Heart left ventricle (tissue), 16 donors: ENCODE data around the gene PCDH15. TPM values are rescaled to one million over a fixed set of nuclear protein-coding genes. Genes with fewer than 3 reads are reported as not detected.

Experiments used
- ATAC-seq, 4 donors: fragments of 200-7000 bp; cut with Tn5 transposase; one replicate each; pipeline ENCODE4 v1.9.1; 2020 to 2022; ENCODE audit warnings: moderate library complexity in 4 of 4, mild to moderate bottlenecking in 3 of 4, moderate number of reproducible peaks in 1 of 4
- DNase-seq, 5 donors: peaks; one replicate each; pipeline ENCODE4 v3.0.0-alpha.2; 2020
- H3K27ac ChIP-seq, 12 donors: fragments of 200-600 bp; sonication (generic) in 4 of 12; one replicate each; pipeline versions ENCODE4 v1.5.0 to v1.8.0; 2016 to 2022; ENCODE audit warnings: mild to moderate bottlenecking in 2 of 12
- H3K27me3 ChIP-seq, 9 donors: fragments of 200-600 bp; sonication (generic) in 2 of 9; one replicate each; pipeline versions ENCODE4 v1.5.1 to v1.8.0; 2016 to 2022; ENCODE audit warnings: mild to moderate bottlenecking in 3 of 9
- H3K36me3 ChIP-seq, 9 donors: fragments of 200-600 bp; sonication (generic) in 2 of 9; one replicate each; pipeline versions ENCODE4 v1.5.0 to v1.8.0; 2018 to 2022; ENCODE audit warnings: mild to moderate bottlenecking in 2 of 9
- H3K4me1 ChIP-seq, 12 donors: fragments of 200-600 bp; sonication (generic) in 4 of 12; one replicate each; pipeline versions ENCODE4 v1.5.0 to v1.8.0; 2016 to 2022; ENCODE audit warnings: mild to moderate bottlenecking in 3 of 12
- H3K4me3 ChIP-seq, 12 donors: fragments of 200-600 bp; sonication (generic) in 4 of 12; one replicate each; pipeline versions ENCODE4 v1.5.0 to v1.8.0; 2017 to 2022; ENCODE audit warnings: mild to moderate bottlenecking in 9 of 12, moderate library complexity in 4 of 12
- H3K9me3 ChIP-seq, 12 donors: fragments of 200-600 bp; sonication (generic) in 4 of 12; one replicate each; pipeline versions ENCODE4 v1.5.0 to v1.8.0; 2016 to 2022; ENCODE audit warnings: mild to moderate bottlenecking in 1 of 12
- POLR2A ChIP-seq, 2 donors: fragments of 450-650 bp; IDR thresholded peaks; one replicate each; pipeline ENCODE4 v1.6.1; 2017; ENCODE audit warnings: antibody characterized with exemption in 2 of 2, mild to moderate bottlenecking in 2 of 2, moderate library complexity in 2 of 2
- WGBS, 4 donors: extraction: QIAGEN DNeasy Blood & Tissue Kit in 2 of 4; methylation state at CpG; one replicate each; pipeline versions ENCODE4 v1.1.5 to v1.1.7; 2013 to 2018; 5-methylcytosine and 5-hydroxymethylcytosine counted together
- intact Hi-C, 10 donors: fragments of 100-400 bp; cut with DNase I; formaldehyde crosslinking; loops; one replicate each; pipeline versions ENCODE4 v1.11.1 to v1.14.2; 2022
- microRNA counts, 2 donors: library from miRNA; unstranded; fragments of <30 nt; microRNA quantifications; one replicate each; lab custom pipeline; 2016
- microRNA-seq, 4 donors: library from miRNA; unstranded; fragments of <30 nt; microRNA quantifications; one replicate each; pipeline versions ENCODE4 to v1.2.0, GENCODE V29; 2017 to 2020
- polyA plus RNA-seq, 2 donors: library from polyadenylated mRNA; stranded (reverse); fragments of 200-250 nt; gene quantifications; one replicate each; pipeline ENCODE4 v1.2.3, GENCODE V29; 2013
- total RNA-seq, 9 donors: library from RNA; depleted of rRNA in 2 of 9; stranded (reverse); fragments of >200 nt in 2 of 9; fragmentation: NEBNext Ultra II Directional in 3 of 9; extraction: Animal tissue kit (Norgen Biotek cat#: 25700) in 3 of 9; gene quantifications; one replicate each; pipeline versions ENCODE4 v1.1.0 to v1.2.4, GENCODE V29; 2016 to 2023
- TF ChIP-seq, protein P1 (sequence below), 12 donors: fragments of 200-600 bp; sonication (generic) in 4 of 12; IDR thresholded peaks; one replicate each; pipeline versions ENCODE4 v1.5.0 to v1.8.0; 2018 to 2022; ENCODE audit warnings: antibody characterized with exemption in 12 of 12, mild to moderate bottlenecking in 5 of 12
- donor health status: ischemic (EF 13 %, LVEDD 7.1; RV severe dilation, severe dysfunction).
- donor health status: healthy with polysubstance abuse.
- donor health status: DM: no; HTN: yes; CAD: no.
- donor health status: DM: no; HTN: no; CAD: no.
- donor health status: ischemic (EF 25% LVEDD 6.9; RV normal size, moderate dysfunction).
- donor health status: ischemic (EF 25% LVEDD 5.7; RV mildly dilated, moderate dysfunction).
- donor health status: healthy.
- donor health status: DM: yes; HTN: yes; CAD: no.
- donor health status: ischemic (EF 35%, LVEDD 5.7; RV mildly dilated, moderate dysfunction).
- donor health status: nonischemic (EF 11% LVEDD 7.7; RV severe dilation, severe dysfunction).
- donor health status: DM: yes; HTN: yes; CAD: no.
- donor health status: PGD.
- donor health status: ischemic (EF 29% LVEDD 5.4; RV normal size, mild dysfunction).
- donor health status: nonischemic (EF 23%, LVEDD 6.1; RV moderate dilation, normal function).

Gene PCDH15
- total and polyA plus RNA-seq, 11 donors = 0.04 to 0.93 (median 0.13) TPM; not detected in 3

DNA sequence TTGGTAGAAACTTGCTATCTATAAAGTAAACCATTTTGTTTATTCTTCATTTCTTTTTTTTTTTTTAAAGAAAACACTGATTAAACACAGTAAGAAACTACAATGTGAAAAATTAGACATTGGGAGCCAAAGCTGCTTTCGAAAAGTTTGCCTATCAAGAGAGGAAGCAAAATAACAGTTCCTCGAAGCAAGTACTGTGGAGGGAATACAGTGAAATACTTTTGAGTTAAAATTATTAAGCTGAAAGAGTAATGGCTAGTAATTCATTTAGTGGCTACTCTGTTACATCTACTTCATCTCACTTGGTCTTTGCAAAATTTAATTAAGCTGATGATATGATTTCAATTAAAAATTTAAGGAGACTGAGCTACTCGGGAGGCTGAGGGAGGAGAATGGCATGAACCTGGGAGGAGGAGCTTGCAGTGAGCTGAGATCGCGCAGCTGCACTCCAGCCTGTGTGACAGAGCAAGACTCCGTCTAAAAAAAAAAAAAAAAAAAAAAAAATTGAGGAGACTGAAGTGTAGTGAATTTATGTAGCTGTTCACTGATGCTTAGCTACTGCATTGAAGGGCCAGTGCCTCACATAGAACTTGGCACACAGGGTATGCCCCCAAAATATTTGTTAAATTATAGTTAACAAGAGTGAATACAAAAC lies 1046.3 kb downstream of the PCDH15 start:
- WGBS, 4 donors = 38 to 57% (median 42%) methylated on average over 6 of the region's 6 CpGs
- Histone ChIP-seq H3K27me3 (no peaks in the 10 kb centered on the region), H3K4me3 (no peak overlapping the region), H3K9me3 (peaks cover 0 to 7% (median 2%) of the 10 kb centered on the region in 12 donors), H3K27ac (no peak overlapping the region), H3K36me3 (no peaks in the 10 kb centered on the region), H3K4me1 (no peaks in the 10 kb centered on the region)
- DNase-seq = no peak
- TF ChIP-seq POLR2A (IDR thresholded peaks at IDR 0.05) = no peak
- TF ChIP-seq, protein P1, sequence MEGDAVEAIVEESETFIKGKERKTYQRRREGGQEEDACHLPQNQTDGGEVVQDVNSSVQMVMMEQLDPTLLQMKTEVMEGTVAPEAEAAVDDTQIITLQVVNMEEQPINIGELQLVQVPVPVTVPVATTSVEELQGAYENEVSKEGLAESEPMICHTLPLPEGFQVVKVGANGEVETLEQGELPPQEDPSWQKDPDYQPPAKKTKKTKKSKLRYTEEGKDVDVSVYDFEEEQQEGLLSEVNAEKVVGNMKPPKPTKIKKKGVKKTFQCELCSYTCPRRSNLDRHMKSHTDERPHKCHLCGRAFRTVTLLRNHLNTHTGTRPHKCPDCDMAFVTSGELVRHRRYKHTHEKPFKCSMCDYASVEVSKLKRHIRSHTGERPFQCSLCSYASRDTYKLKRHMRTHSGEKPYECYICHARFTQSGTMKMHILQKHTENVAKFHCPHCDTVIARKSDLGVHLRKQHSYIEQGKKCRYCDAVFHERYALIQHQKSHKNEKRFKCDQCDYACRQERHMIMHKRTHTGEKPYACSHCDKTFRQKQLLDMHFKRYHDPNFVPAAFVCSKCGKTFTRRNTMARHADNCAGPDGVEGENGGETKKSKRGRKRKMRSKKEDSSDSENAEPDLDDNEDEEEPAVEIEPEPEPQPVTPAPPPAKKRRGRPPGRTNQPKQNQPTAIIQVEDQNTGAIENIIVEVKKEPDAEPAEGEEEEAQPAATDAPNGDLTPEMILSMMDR (IDR thresholded peaks at IDR 0.05) = no peak
- no peak for ATAC-seq
- intact Hi-C loops = no loop called here

MicroRNAs encoded within 50 kb of the gene (microRNA counts, 767-probe panel; counts per million panel counts)
- microRNA hsa-miR-548f (lab: Ali Mortazavi, UCI) = 0 to 71.6 counts per million in 2 donors

Small RNA genes within 50 kb of the gene (microRNA-seq; reads per million reads assigned to microRNA genes)
- gene MIR548F1 = 0 reads per million in 4 donors
